Neuron (in vitro differentiated cells): ENCODE results near the gene RPS6KC1.
"Not testable (repeated sequence)": the region's sequence is repeated elsewhere in the genome, so short reads cannot be mapped to it uniquely, and the experiment has no call there.

Experiments used
- H2AFZ ChIP-seq: one replicate; pipeline ENCODE4 v1.6.1; 2013; ENCODE audit warnings: low read depth, mild to moderate bottlenecking, inconsistent platforms, low read length, moderate library complexity
- H3K27me3 ChIP-seq: one replicate; pipeline ENCODE4 v1.6.1; 2013; ENCODE audit warnings: low read length; ENCODE audit not compliant: insufficient read depth
- H3K36me3 ChIP-seq: one replicate; pipeline ENCODE4 v1.6.1; 2013; ENCODE audit warnings: low read length; ENCODE audit not compliant: insufficient read depth
- H3K4me1 ChIP-seq: one replicate; pipeline ENCODE4 v1.6.1; 2013; ENCODE audit warnings: low read length; ENCODE audit not compliant: insufficient read depth
- H3K4me3 ChIP-seq: 2 replicates; pipeline ENCODE4 v1.5.1; 2013; ENCODE audit warnings: mild to moderate bottlenecking, low read length, moderate library complexity
- H3K9me3 ChIP-seq: one replicate; pipeline ENCODE4 v1.6.1; 2013; ENCODE audit warnings: low read length

Gene RPS6KC1

DNA sequence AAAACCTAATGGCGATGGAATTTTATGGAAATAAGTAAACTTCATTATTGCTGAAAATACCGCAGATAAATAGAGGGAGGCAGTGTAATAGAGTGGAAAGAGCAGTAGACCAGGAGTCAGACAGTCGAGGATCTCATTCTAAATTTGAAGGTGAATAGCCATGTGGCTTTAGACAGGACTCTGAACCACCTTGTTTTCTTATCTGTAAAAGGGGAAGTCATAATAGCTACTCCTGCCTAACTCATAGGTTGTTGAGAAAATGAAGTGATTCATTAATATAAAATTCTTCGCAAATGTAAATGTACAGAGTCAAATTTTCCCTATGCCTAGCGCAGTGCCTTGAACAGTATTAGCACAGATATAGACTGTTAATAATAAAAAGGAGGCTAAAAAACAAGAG is 14.8 kb downstream of the RPS6KC1 start:
- H3K9me3 ChIP-seq, result no peaks in the 10 kb centered on the region
- no peaks in the 10 kb centered on the region for H3K27me3 ChIP-seq
- no peak overlapping the region for H2AFZ ChIP-seq
- no peaks in the 10 kb centered on the region for H3K36me3 ChIP-seq
- H3K4me3 ChIP-seq, result no peak overlapping the region
- H3K4me1 ChIP-seq, result no peaks in the 10 kb centered on the region

DNA sequence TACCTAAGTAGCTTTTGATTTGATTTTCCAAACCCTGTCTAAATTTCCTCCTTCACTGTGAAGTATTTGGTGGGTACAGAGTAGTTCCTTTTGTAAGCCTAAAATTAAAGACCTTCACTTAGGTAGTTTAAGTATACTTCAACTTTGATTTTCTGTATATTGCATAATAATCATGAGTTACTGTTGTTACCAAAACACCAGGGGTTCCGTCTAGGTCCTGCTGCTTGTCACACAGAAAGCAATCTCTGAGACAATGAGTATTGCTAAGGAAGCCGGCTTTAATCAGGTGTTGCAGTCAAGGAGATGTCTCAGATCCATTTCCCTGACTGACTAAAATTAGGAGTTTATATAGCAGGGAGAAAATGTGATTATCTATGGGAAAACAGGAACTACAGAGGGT is 15.3 kb downstream of the RPS6KC1 start:
- H3K9me3 ChIP-seq, result no peaks in the 10 kb centered on the region
- no peak overlapping the region for H3K4me3 ChIP-seq
- H3K27me3 ChIP-seq, result no peaks in the 10 kb centered on the region
- no peak overlapping the region for H2AFZ ChIP-seq
- H3K4me1 ChIP-seq, result no peaks in the 10 kb centered on the region
- H3K36me3 ChIP-seq, result no peaks in the 10 kb centered on the region

DNA sequence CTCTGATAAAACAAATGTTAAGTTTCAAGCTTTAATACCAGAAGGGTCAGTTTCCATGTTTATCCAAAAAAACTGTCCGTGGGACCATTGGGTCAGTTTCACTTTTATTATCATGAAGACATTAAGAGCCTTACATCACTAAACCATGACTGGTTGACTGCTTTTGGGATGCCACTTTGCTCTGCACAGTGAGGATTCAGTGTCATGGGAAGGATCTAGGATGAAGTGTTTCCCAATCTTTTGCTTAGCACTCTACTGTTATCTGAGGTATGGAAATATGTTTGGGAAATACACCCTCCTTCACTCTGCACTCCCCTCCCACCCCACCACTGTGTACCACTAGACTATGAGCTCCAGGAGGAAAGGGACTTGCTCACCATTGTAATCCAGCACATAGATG is 16.3 kb downstream of the RPS6KC1 start:
- Histone ChIP-seq H3K9me3 (no peaks in the 10 kb centered on the region), H3K4me3 (no peak overlapping the region), H3K4me1 (no peaks in the 10 kb centered on the region), H2AFZ (no peak overlapping the region), H3K27me3 (no peaks in the 10 kb centered on the region), H3K36me3 (no peaks in the 10 kb centered on the region)

GRCh38 chr1:213070406-213070805 is 19.4 kb downstream of the RPS6KC1 start:
- Histone ChIP-seq H3K27me3 (no peaks in the 10 kb centered on the region), H3K36me3 (no peaks in the 10 kb centered on the region), H3K4me3 (no peak overlapping the region), H3K4me1 (no peaks in the 10 kb centered on the region), H3K9me3 (no peaks in the 10 kb centered on the region), H2AFZ (no peak overlapping the region)

- Histone ChIP-seq H3K27me3 (no peaks in the 10 kb centered on the region), H3K4me1 (no peaks in the 10 kb centered on the region), H2AFZ (no peak overlapping the region), H3K36me3 (no peaks in the 10 kb centered on the region), H3K9me3 (no peaks in the 10 kb centered on the region), H3K4me3 (no peak overlapping the region)
These were observed 24.7 kb downstream of the RPS6KC1 start for GRCh38 chr1:213075725-213076124.

DNA sequence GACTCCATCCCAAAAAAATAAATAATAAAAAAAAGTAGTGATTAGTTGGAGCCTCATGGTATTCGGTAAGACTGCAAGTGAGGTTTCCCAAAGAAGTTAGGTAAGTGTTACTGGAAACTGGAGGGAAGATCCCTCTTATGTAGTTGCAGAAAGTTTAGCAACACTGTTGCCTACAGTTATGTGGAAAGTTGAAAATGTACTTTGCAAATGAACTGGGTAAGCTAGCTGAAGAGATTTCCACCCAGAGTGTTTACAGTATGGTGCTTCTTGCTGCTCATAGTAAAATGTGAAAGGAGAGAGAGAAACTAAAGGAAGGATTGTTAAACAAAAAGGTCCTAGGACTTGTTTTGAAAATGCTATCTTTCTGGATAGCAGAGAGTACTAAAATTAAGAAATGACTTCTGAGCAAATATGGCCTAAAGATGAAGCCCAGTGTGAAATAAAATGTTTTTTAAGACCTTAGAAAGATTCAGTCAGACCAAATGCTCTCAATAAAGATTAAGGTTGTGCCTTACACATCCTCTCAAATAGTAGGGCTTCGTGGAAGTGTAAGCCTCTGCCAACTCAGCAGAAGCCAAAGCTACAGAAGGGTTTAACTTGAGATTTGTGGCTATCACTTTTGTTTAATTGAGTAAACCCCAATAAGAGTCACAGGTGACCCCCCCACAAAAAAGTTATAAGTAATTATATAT is 31.5 kb downstream of the RPS6KC1 start:
- no peak overlapping the region for H2AFZ ChIP-seq

GRCh38 chr1:213083112-213083445 is 32.0 kb downstream of the RPS6KC1 start:
- H2AFZ ChIP-seq, result no peak overlapping the region
- H3K27me3 ChIP-seq, result no peaks in the 10 kb centered on the region
- H3K36me3 ChIP-seq, result peaks cover 15% of the 10 kb centered on the region
- no peaks in the 10 kb centered on the region for H3K9me3 ChIP-seq
- no peaks in the 10 kb centered on the region for H3K4me1 ChIP-seq
- H3K4me3 ChIP-seq, result no peak overlapping the region

More for the DNA sequence above, 31.5 kb downstream of the RPS6KC1 start:
- peaks cover 12% of the 10 kb centered on the region for H3K36me3 ChIP-seq
- no peaks in the 10 kb centered on the region for H3K9me3 ChIP-seq
- H3K4me1 ChIP-seq, result no peaks in the 10 kb centered on the region
- H3K27me3 ChIP-seq, result no peaks in the 10 kb centered on the region
- no peak overlapping the region for H3K4me3 ChIP-seq

- H3K36me3 ChIP-seq, result peaks cover 15% of the 10 kb centered on the region
These were observed 36.9 kb downstream of the RPS6KC1 start for GRCh38 chr1:213087911-213088310.

DNA sequence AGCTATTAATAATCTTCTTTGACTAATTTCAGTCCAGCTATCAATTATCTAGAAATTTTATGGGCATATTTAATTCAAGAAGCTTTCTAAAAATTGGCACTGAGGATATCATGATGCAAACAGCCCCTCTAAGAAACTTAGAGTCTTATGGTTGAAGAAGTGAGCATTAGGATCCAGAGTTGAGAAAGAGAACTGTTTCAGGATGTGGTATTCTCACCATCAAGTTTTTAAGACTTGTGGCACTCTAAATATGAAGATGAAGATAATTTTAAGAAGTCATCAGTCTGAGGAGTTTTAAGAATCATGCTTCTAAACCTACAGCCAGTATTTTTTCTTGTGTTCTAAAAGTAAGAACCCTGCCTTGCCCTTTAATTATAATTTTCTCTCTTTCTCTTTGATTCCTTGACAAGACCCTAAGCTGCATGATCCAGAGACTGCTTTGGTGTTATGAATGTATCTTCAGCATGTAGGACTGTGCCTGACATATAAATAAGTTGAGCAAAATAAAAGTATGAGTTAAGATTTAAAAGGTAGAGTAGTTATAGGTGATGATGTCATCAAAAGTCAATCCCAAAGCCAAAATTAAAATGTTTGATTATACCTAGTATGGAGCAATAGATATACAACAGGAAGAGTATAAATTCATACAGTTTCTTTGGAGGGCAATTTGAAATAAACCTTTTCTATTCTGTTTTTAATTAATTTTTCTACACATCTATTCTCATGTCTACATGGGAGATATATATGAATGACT is 39.1 kb downstream of the RPS6KC1 start:
- Histone ChIP-seq H3K9me3 (no peaks in the 10 kb centered on the region), H3K27me3 (no peaks in the 10 kb centered on the region), H3K4me1 (no peaks in the 10 kb centered on the region), H3K4me3 (no peak overlapping the region), H3K36me3 (peaks cover 10% of the 10 kb centered on the region), H2AFZ (no peak overlapping the region)

More at GRCh38 chr1:213087911-213088310, 36.9 kb downstream of the RPS6KC1 start:
- Histone ChIP-seq H2AFZ (no peak overlapping the region), H3K4me1 (no peaks in the 10 kb centered on the region), H3K9me3 (no peaks in the 10 kb centered on the region), H3K4me3 (no peak overlapping the region), H3K27me3 (no peaks in the 10 kb centered on the region)

DNA sequence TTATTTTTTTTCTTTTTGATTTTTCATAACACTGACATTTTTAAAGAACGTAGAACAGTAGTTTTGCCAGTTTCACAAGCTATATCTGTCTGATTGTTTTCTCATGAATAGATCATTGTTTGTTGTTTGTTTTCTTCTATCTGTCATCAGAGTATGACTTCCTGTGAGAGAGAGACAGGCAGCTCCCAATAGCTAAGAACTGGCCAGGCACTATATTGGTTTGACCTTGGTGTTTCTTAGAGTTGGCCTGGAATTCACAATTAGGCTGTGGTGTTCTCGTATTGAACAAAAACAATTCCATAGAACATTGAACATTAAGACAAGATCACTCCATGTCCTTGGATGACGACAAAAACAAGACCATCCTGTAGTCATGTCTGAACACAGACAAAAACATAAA is 43.4 kb downstream of the RPS6KC1 start:
- H3K27me3 ChIP-seq, result no peaks in the 10 kb centered on the region

GRCh38 chr1:213095467-213095866 is 44.4 kb downstream of the RPS6KC1 start:
- no peaks in the 10 kb centered on the region for H3K4me1 ChIP-seq
- no peak overlapping the region for H3K4me3 ChIP-seq
- no peaks in the 10 kb centered on the region for H3K27me3 ChIP-seq

More for the DNA sequence above, 43.4 kb downstream of the RPS6KC1 start:
- Histone ChIP-seq H3K36me3 (peaks cover 5% of the 10 kb centered on the region), H3K9me3 (peaks cover 4% of the 10 kb centered on the region), H3K4me3 (no peak overlapping the region), H3K4me1 (no peaks in the 10 kb centered on the region), H2AFZ (no peak overlapping the region)

GRCh38 chr1:213099682-213100399 is 48.8 kb downstream of the RPS6KC1 start:
- Histone ChIP-seq H3K27me3 (no peaks in the 10 kb centered on the region), H3K4me3 (no peak overlapping the region), H3K4me1 (no peaks in the 10 kb centered on the region), H3K9me3 (peaks cover 4% of the 10 kb centered on the region), H3K36me3 (peaks cover 3% of the 10 kb centered on the region), H2AFZ (no peak overlapping the region)

More at GRCh38 chr1:213095467-213095866, 44.4 kb downstream of the RPS6KC1 start:
- Histone ChIP-seq H3K9me3 (peaks cover 4% of the 10 kb centered on the region), H3K36me3 (peaks cover 5% of the 10 kb centered on the region), H2AFZ (no peak overlapping the region)

- H2AFZ ChIP-seq, H3K4me1 ChIP-seq, H3K4me3 ChIP-seq, H3K36me3 ChIP-seq, H3K9me3 ChIP-seq, H3K27me3 ChIP-seq: not testable (repeated sequence)
These were observed 49.5 kb downstream of the RPS6KC1 start for GRCh38 chr1:213100565-213100964.
